NCI-H1105 treated with DMSO at 0.1 percent for 48 hours (cell line): ENCODE results near the gene PLIN5.

Source experiments
- DNase-seq: peaks from one replicate; lab custom pipeline; 2025; lab: John Stamatoyannopoulos, UW

Gene PLIN5

DNA sequence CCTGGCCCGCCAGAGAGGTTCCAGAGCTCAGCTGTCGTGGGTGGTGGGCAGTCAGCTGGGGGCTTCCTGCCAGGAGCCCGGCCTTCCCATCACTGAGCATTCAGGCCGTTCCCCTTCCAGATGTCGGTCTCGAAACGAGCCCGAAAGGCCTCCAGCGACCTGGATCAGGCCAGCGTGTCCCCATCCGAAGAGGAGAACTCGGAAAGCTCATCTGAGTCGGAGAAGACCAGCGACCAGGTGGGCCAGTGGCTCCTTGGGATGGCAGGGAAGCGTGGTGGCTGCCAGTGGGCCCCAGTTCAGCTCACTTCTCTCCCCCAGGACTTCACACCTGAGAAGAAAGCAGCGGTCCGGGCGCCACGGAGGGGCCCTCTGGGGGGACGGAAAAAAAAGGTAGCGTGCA, 43.6 kb downstream of the PLIN5 start:
- DNase-seq = no peak

DNA sequence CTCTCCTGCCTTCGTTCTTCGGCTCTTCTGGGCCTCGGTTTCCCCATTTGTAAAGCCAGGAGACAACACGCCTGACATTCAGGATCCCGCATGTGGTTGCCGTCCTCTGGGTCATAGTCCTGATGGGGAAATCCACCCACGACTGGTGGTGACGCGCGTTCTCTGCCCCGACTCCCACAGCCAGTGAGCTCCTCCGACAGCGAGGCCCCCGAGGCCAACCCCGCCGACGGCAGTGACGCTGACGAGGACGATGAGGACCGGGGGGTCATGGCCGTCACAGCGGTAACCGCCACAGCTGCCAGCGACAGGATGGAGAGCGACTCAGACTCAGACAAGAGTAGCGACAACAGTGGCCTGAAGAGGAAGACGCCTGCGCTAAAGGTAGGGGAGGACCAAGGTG, 46.5 kb downstream of the PLIN5 start:
- no peak for DNase-seq

DNA sequence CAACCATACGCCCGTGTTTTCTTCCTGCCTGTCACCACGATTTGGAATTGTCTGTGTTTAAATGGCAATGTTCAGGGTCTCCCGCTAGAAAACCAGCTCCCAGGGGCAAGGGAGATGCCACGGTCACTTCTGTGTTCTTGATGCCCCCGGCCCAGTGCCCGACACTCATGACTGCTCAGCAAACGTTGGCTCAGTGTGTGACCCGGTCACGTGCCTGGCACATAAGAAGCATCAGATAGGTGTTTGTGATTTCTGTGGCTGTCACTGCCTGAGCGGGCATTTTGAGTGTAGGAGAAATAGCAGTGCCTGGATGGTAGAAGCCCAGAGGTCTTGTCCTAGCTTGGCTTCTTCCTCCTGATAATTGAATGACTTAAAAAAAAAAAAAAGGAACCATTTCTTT, 47.5 kb downstream of the PLIN5 start:
- DNase-seq = no peak

DNA sequence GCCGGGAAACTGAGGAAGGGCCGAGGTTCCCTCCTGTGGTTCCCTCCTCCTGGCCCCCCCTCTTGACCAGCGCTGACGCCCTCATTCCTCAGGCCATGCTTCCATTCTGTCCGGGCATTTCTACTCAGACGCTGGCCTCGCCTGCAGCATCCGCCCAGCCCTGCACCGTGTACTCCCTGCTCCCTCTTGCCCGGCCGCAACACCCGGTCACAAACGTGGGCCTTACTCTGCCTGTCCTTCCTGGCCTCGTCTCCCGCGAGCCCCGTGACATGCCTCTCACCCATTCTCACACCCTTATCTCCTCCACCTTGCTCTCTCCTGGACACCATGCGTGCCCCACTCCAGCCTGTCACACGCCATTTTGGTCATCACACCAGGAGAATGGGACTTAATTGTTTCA, 51.6 kb downstream of the PLIN5 start:
- DNase-seq = no peak

DNA sequence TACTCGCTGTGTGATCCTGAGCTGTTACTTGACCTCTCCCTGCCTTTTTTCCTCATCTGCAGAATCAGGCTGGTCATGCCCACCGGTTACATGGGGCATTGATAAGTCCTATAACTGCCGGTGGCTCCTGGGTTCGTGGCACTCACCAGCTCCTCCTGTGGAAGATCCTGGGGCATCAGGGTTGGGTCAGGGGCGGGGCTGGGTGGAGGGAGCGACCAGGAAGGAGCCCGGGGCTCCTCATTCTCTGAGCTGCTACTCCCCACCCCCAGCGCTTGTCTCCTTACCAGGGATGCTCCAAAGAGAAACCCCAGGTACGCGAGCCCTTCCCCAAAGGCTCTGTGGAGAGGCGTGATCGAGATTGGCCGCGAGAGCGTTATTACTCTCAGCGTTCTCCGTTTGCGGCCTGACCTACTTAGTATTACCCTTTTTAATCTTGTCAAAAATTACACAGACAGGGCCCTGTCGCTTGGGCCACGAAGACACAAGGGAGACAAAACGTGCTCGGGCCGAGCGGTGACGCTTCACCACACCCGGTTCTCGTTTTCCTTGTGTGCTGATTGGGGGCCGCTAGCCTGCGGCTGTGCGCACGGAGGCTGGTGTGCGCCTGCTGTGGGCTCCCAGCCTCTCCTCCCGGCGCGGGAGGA, 52.2 kb downstream of the PLIN5 start:
- DNase-seq = no peak

DNA sequence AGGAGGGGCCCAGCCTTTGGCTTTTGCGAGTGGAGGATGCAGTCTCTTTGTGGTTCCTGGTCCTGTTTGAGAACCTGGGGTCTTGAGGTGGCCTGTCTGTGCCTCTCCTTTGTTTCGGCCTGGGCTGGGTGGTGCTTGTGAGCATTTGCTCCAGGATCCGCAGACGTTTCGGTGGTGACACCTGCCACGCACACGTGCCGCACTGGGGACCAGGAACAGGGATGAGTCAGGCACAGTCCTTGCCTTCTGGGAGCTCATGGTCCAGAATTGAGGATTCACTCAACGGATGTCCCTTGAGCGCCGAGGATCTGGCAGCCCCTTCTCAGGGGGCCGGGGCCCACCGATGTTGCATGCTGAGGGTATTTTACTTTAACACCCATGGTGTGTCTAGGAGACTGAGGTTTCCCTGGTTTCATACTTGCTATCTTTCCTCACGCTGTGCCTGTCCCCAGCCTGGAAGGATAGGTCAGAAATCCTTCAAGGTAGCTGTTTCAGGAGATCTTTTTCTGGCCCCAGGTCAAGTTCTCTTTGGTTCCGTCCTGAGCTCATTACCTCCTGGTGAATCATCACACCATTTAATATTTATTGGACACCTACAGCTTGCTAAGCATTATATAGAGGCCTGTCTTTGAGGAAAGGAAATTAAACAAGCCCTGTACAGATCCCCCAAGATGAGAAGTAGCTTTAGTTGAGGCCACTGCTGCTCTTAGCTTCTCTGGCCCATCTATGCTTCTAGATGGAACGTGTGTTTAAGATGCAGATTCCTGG, 57.8 kb downstream of the PLIN5 start:
- DNase-seq = no peak

DNA sequence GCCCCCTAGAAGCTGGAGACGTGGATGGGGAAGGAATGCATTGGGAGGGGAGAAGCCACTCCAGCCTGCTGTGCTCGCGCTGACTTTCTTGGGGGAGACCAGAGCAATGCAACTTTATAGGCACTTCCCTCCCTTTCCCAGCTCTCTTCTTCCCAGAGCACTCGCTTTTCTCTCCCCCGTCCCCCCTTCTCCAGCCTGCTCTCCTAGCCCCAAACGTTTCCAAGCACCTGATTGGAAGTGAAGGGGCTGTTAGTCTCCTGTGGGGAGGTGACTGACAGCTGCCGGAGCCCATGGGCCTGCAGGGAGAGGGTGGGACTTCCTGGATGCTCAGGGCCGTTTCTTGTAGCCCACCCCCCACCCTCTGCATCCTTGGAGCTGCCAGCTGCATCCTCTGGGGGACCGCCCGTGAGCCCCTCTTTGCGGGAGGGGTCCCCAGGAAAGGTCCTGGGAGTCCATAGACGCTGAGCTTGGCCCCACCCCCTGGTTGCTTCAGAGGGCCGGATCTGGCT, 60.5 kb downstream of the PLIN5 start:
- peak; percentile 87 for DNase-seq

DNA sequence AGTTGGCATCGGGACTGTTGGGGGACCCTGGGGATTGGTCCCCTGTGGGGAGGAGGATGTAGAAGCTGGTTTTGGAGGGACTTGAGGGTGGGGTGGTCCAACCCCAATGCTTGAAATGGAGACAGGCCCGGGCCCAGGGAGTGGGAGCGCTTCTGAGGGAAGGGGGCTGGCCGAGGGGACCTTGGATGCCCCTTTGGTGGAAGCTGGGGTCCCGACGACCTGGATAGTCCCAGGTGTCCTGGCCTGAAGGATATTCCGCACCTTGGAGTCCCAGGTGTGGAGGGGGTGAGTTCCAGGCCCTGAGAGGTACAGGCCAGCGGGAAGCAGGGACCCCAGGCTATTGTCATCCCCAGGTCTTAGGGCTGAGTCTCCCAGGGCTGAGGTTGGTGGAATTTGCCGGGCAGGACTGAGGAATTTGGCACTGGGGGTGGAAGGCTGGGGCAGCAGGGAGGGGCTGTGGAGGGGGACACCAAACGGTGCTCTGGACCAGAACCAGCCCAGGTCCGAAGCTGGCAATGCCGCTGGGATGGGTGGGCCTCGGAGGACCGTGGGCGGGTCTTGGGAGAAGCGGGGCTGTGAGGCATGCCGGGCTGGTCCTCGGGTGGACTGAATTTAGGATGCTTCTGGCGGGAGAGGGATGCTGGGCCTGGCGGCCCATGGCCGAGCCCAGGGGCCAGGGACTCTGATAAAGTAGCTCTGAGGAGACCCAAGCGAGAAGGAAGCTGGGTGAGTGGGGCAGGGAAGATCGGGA, 61.1 kb downstream of the PLIN5 start:
- no peak for DNase-seq

DNA sequence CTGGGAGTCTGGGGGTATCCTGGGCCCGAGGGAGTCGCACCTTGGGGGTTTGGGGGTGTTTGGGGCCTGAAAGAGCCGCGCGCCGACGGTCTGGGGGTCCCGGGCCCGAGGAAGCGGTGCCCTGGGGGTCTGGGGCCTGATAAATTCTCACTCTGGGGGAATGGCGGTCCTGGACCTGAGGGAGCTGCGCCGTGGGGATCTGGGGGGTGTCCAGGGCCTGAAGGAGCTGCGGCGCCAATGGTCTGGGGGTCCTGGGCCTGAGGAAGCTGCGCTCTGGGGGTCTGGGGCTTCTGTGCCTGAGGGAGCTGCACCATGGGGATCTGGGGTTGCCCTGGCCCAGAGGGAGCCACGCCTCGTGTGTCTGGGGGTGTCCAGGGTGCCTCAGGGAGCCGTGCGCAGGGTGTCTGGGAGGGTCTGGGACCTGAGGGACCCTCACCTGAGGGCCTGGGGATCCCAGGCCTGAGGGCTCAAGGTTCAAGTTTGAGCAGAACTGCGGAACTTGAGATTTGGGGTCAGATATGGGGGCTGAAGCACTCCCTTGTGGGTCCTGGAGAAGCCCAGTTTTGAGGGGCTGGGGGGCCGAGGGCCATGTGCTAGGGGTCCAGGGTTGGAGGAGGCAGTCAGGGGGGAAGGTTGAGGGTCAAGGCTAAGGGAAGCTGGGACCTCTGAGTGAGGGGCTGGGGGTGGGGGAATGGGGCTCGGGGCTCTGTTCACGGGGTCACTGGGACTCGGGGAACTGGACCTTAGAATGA, 61.8 kb downstream of the PLIN5 start:
- no peak for DNase-seq
